Common myeloid progenitor, CD34-positive (primary cell): ENCODE measurements around the gene HSD17B10.

Experiments used
- CTCF ChIA-PET: fragments of 350-600 bp; sonication (Branson Sonifier 250); formaldehyde crosslinking; loops from one replicate; lab custom pipeline; 2021; ENCODE audit warnings: antibody characterized with exemption; lab: Charles Lee
- POLR2A ChIA-PET: fragments of 350-600 bp; sonication (Branson Sonifier 250); formaldehyde crosslinking; loops from one replicate; lab custom pipeline; 2021; ENCODE audit warnings: antibody characterized with exemption; lab: Charles Lee
- DNase-seq, 3 donors: peaks; one replicate each; pipeline versions ENCODE4 v3.0.0 to v3.0.0-alpha.2; 2013
- H3K27ac ChIP-seq, 2 experiments: 1 replicate in 1 of 2; 2 replicates in 1 of 2; pipeline ENCODE4 v1.7.0; 2013; ENCODE audit warnings: inconsistent platforms in 2 of 2, low read length in 2 of 2, mild to moderate bottlenecking in 2 of 2, low read depth in 1 of 2, moderate library complexity in 1 of 2; ENCODE audit not compliant: severe bottlenecking in 2 of 2, insufficient read depth in 1 of 2, poor library complexity in 1 of 2
- H3K27me3 ChIP-seq, 5 experiments: replicated peaks in 2 of 5; 1 replicate in 3 of 5; 2 replicates in 2 of 5; pipeline versions ENCODE4 v1.6.1 to v1.7.0; 2013; ENCODE audit warnings: low read length in 4 of 5, mild to moderate bottlenecking in 2 of 5, moderate library complexity in 2 of 5, inconsistent platforms in 1 of 5; ENCODE audit not compliant: insufficient read depth in 5 of 5, control insufficient read depth in 4 of 5
- H3K36me3 ChIP-seq, 4 experiments: 1 replicate in 2 of 4; 2 replicates in 2 of 4; pipeline versions ENCODE4 v1.6.1 to v1.7.0; 2013; ENCODE audit warnings: low read length in 3 of 4, control low read depth in 1 of 4, mild to moderate bottlenecking in 1 of 4; ENCODE audit not compliant: control insufficient read depth in 4 of 4, insufficient read depth in 4 of 4
- H3K4me1 ChIP-seq, 4 experiments: 1 replicate in 3 of 4; 2 replicates in 1 of 4; pipeline versions ENCODE4 v1.6.1 to v1.7.1; 2013; ENCODE audit warnings: low read length in 3 of 4, mild to moderate bottlenecking in 3 of 4, control low read depth in 1 of 4, inconsistent platforms in 1 of 4, moderate library complexity in 1 of 4; ENCODE audit not compliant: control insufficient read depth in 4 of 4, insufficient read depth in 4 of 4; ENCODE audit errors: control extremely low read depth in 1 of 4
- H3K4me3 ChIP-seq, 7 experiments: 1 replicate in 4 of 7; 2 replicates in 3 of 7; pipeline versions ENCODE4 v1.5.1 to v1.7.0; 2013; ENCODE audit warnings: mild to moderate bottlenecking in 7 of 7, low read length in 6 of 7, moderate library complexity in 6 of 7, inconsistent platforms in 2 of 7, low read depth in 2 of 7, control low read depth in 1 of 7; ENCODE audit not compliant: insufficient read depth in 4 of 7, control insufficient read depth in 1 of 7; ENCODE audit errors: extremely low read depth in 1 of 7
- H3K9me3 ChIP-seq, 5 experiments: 1 replicate in 4 of 5; 2 replicates in 1 of 5; pipeline versions ENCODE4 v1.6.1 to v1.7.1; 2013; ENCODE audit warnings: low read length in 4 of 5, mild to moderate bottlenecking in 2 of 5, inconsistent platforms in 1 of 5, low read depth in 1 of 5, moderate library complexity in 1 of 5; ENCODE audit not compliant: control insufficient read depth in 4 of 5, insufficient read depth in 2 of 5; ENCODE audit errors: control extremely low read depth in 1 of 5
- WGBS: methylation state at CpG from one replicate; pipeline ENCODE4 v1.1.5; 2013; ENCODE audit not compliant: insufficient coverage; 5-methylcytosine and 5-hydroxymethylcytosine counted together

HSD17B10 gene

GRCh38 chrX:53438832-53439230, 4.7 kb upstream of the HSD17B10 start:
- no peak for DNase-seq
- H3K9me3 ChIP-seq, result no peaks in the 10 kb centered on the region
- 89% methylated on average over 1 of the region's 1 CpG for WGBS
- ChIA-PET CTCF (interaction anchor here (1.4 kb wide), 1 partner anchor 121 kb away, joined by 3 read pairs; no protein-coding TSS in a partner anchor), POLR2A (no interaction called here)
- no peak overlapping the region for H3K27ac ChIP-seq
- H3K36me3 ChIP-seq, result no peaks in the 10 kb centered on the region
- peaks cover 0 to 56% (median 3%) of the 10 kb centered on the region in 5 experiments for H3K27me3 ChIP-seq
- no peak overlapping the region for H3K4me3 ChIP-seq
- H3K4me1 ChIP-seq, result peaks cover 0 to 30% (median 22%) of the 10 kb centered on the region in 4 experiments

- no peaks in the 10 kb centered on the region for H3K9me3 ChIP-seq
- H3K4me3 ChIP-seq, result no peak overlapping the region
- ChIA-PET CTCF (interaction anchor here (1.4 kb wide), 1 partner anchor 120 kb away, joined by 3 read pairs; no protein-coding TSS in a partner anchor), POLR2A (no interaction called here)
- H3K27me3 ChIP-seq, result peaks cover 0 to 57% (median 3%) of the 10 kb centered on the region in 5 experiments
- DNase-seq, result no peak
- no peak overlapping the region for H3K27ac ChIP-seq
- 62% methylated on average over 5 of the region's 5 CpGs for WGBS
- H3K4me1 ChIP-seq, result peaks cover 2 to 35% (median 24%) of the 10 kb centered on the region in 4 experiments
- H3K36me3 ChIP-seq, result no peaks in the 10 kb centered on the region
Measured at GRCh38 chrX:53438174-53438831, 4.1 kb upstream of the HSD17B10 start.

- H3K4me1 ChIP-seq, result peaks cover 4 to 33% (median 23%) of the 10 kb centered on the region in 4 experiments
- DNase-seq, result no peak
- ChIA-PET POLR2A (no interaction called here), CTCF (interaction anchor here (0.9 to 3.0 kb wide), 7 partner anchors 9 to 124 kb away, joined by 3 to 24 read pairs (median 5); partner anchors contain the start of genes RIBC1 and SMC1A)
- peaks cover 0 to 54% (median 3%) of the 10 kb centered on the region in 5 experiments for H3K27me3 ChIP-seq
- H3K36me3 ChIP-seq, result peaks cover 0 to 2% (median under 1%) of the 10 kb centered on the region in 4 experiments
- 90% methylated on average over 2 of the region's 2 CpGs for WGBS
- H3K9me3 ChIP-seq, result no peaks in the 10 kb centered on the region
- no peak overlapping the region for H3K4me3 ChIP-seq
- H3K27ac ChIP-seq, result no peak overlapping the region
Measured at GRCh38 chrX:53437206-53437605, 3.0 kb upstream of the HSD17B10 start.

GRCh38 chrX:53435997-53436396, 1.8 kb upstream of the HSD17B10 start:
- Histone ChIP-seq H3K9me3 (no peaks in the 10 kb centered on the region), H3K27me3 (peaks cover 0 to 42% (median 3%) of the 10 kb centered on the region in 5 experiments), H3K4me3 (no peak overlapping the region), H3K27ac (no peak overlapping the region), H3K36me3 (peaks cover 2 to 14% (median 9%) of the 10 kb centered on the region in 4 experiments), H3K4me1 (peaks cover 4 to 23% (median 10%) of the 10 kb centered on the region in 4 experiments)
- ChIA-PET POLR2A (interaction anchor here (1.0 kb wide), 1 partner anchor 14 kb away, joined by 3 read pairs; the partner anchor contains the start of genes RIBC1 and SMC1A), CTCF (interaction anchor here (0.6 to 3.0 kb wide), 11 partner anchors 10 to 185 kb away, joined by 3 to 24 read pairs (median 3); partner anchors contain the start of genes RIBC1 and SMC1A)
- peak; percentile 69 to 90 (median 89) for DNase-seq
- WGBS, result 0% methylated on average over 2 of the region's 4 CpGs

GRCh38 chrX:53430231-53430630, 3.9 kb downstream of the HSD17B10 start:
- no peak overlapping the region for H3K27ac ChIP-seq
- H3K9me3 ChIP-seq, result no peaks in the 10 kb centered on the region
- CTCF ChIA-PET, result interaction anchor here (1.1 kb wide), 1 partner anchor 8 kb away, joined by 3 read pairs; the partner anchor contains the start of genes RIBC1 and SMC1A
- H3K27me3 ChIP-seq, result peaks cover 0 to 34% (median 0%) of the 10 kb centered on the region in 5 experiments
- WGBS, result 92% methylated on average over 9 of the region's 9 CpGs
- peaks cover 4 to 14% (median 5%) of the 10 kb centered on the region in 4 experiments for H3K4me1 ChIP-seq
- peaks cover 4 to 29% (median 10%) of the 10 kb centered on the region in 4 experiments for H3K36me3 ChIP-seq
- no peak for DNase-seq
- H3K4me3 ChIP-seq, result no peak overlapping the region
- POLR2A ChIA-PET, result no interaction called here

- Histone ChIP-seq H3K27me3 (peaks cover 0 to 31% (median 0%) of the 10 kb centered on the region in 5 experiments), H3K36me3 (peaks cover 4 to 29% (median 10%) of the 10 kb centered on the region in 4 experiments), H3K27ac (no peak overlapping the region), H3K9me3 (no peaks in the 10 kb centered on the region), H3K4me1 (peaks cover 4 to 10% (median 5%) of the 10 kb centered on the region in 4 experiments), H3K4me3 (no peak overlapping the region)
- ChIA-PET CTCF (interaction anchor here (1.3 kb wide), 1 partner anchor 116 kb away, joined by 3 read pairs; no protein-coding TSS in a partner anchor), POLR2A (no interaction called here)
- 100% methylated on average over 8 of the region's 8 CpGs for WGBS
- no peak for DNase-seq
Measured at GRCh38 chrX:53429755-53430154, 4.4 kb downstream of the HSD17B10 start.
